GM13977 (cell line): ENCODE measurements around the gene SPOP.

Experiments
- DNase-seq: peaks from one replicate; pipeline ENCODE4 v3.0.0; 2012; ENCODE audit warnings: low spot score
- in situ Hi-C: fragments of 300-500 bp; cut with MboI; formaldehyde crosslinking; loops from one replicate; pipeline ENCODE4 v1.12.0; 2022; ENCODE audit warnings: low sequenced_read_pairs, low pct_unique_long_range_greater_than_20kb, mixed read lengths, inconsistent platforms; ENCODE audit not compliant: unreplicated experiment
- TF ChIP-seq, protein P1 (sequence below): IDR thresholded peaks from 2 replicates; pipeline ENCODE4 v1.5.1; 2012; ENCODE audit warnings: mild to moderate bottlenecking, control low read depth; ENCODE audit not compliant: insufficient read depth; ENCODE audit errors: extremely low read depth, missing control alignments

The SPOP gene

DNA sequence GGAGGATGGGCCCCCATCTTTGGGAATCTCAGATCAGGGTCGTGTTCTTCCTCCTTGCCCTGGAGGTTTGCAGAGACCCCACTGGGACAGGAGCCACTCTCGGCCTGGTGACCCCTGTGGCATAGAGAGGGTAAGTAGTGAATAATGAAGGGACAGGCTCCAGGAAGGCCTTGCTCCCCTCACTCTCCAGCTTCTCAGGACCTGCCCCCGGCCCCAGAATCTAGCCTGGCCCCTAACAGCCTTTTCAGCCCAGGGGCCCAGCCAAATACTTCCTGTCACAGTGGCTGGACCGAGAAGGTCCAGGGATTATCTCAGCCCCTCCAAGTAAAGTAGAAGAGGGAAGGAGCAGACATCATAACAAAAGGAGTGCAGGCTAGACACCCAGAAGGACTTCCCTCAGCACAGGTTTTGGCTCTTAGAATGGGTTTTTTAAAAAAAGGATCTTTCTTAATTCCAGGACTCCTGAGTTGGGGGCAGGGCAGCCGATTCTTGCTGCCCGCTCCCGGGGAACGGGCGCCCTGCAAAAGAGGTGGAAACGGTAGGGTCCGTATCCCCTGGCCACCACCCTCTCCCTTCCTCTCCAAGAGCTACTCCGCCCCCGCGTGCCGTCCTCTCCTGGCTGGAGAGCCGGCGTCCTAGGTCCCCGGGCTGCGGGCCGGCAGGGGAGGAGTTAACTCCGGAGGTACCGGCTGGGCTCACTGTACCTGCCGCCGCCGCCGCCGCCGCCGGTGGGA lies 102.8 kb downstream of the SPOP start:
- TF ChIP-seq, protein P1, sequence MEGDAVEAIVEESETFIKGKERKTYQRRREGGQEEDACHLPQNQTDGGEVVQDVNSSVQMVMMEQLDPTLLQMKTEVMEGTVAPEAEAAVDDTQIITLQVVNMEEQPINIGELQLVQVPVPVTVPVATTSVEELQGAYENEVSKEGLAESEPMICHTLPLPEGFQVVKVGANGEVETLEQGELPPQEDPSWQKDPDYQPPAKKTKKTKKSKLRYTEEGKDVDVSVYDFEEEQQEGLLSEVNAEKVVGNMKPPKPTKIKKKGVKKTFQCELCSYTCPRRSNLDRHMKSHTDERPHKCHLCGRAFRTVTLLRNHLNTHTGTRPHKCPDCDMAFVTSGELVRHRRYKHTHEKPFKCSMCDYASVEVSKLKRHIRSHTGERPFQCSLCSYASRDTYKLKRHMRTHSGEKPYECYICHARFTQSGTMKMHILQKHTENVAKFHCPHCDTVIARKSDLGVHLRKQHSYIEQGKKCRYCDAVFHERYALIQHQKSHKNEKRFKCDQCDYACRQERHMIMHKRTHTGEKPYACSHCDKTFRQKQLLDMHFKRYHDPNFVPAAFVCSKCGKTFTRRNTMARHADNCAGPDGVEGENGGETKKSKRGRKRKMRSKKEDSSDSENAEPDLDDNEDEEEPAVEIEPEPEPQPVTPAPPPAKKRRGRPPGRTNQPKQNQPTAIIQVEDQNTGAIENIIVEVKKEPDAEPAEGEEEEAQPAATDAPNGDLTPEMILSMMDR, result no peak
- in situ Hi-C loops, result loop anchor here (5.0 to 25.0 kb wide), 3 partner anchors 127 to 412 kb away; partner anchors contain the start of genes DLX3 and TAC4
- no peak for DNase-seq

DNA sequence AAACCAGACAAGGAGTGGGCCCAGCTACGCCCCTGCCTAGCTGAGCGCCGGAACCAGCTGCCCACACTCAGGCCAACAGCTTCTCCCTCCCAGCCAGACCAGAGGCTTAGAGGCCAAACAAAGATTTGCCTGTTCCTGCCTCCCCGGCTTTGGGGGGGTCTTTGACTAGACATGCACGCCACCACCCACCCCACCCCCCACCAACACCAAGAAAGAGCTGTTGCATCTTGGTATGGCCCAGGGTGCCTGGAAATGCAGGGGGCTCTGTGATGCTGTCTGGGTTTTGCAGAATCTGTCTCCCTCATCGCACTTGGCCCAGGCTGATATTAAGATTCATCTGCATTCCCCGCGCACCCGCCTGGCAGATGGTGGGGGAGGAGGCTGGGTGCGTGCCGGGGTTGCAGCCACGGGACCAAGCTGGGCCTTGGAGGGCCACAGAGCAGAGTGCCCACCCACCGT lies 103.5 kb downstream of the SPOP start:
- TF ChIP-seq, protein P1, result no peak
- in situ Hi-C loops, result loop anchor here (5.0 to 25.0 kb wide), 3 partner anchors 128 to 413 kb away; partner anchors contain the start of genes DLX3 and TAC4
- DNase-seq, result peak; percentile 11

DNA sequence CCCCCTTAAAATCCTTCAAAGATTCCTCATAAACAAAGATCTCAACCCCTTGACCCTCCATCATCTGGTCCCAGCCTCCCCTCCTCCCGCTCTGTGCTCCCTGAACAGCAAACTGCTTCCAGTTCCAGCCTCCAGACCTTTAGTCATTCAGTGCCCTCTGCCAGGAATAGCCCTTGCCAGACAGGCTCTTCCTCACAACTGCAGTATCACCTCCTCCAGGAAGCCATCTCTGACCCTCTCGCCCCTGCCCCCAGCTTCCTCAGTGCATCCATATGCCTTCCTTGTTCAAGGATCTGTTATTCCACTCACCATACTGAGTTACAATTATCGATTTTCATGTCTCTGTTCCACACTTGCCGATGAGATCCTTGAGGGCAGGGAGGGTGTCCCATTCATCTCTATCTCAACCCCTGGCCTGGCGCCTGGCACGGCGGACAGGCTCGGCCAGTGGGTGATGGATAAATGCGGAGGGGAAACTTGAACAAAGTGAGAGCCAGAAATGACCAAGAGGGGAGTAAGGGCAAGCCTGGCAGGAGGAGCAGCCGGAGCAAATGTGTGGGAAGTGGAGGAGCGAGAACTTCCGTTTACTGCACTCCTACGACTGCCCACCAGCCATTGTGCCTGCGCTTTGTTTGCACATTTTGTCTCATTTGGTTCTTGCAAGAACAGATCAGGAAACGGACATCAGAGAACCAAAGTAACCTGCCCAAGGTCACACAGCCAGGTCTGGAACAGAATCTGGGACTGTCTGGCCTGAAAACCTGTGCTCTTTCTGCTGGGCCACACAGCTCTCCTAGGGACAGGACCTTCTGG lies 104.2 kb downstream of the SPOP start:
- in situ Hi-C loops, result loop anchor here (5.0 to 25.0 kb wide), 3 partner anchors 129 to 414 kb away; partner anchors contain the start of genes DLX3 and TAC4
- TF ChIP-seq, protein P1, result no peak
- no peak for DNase-seq

DNA sequence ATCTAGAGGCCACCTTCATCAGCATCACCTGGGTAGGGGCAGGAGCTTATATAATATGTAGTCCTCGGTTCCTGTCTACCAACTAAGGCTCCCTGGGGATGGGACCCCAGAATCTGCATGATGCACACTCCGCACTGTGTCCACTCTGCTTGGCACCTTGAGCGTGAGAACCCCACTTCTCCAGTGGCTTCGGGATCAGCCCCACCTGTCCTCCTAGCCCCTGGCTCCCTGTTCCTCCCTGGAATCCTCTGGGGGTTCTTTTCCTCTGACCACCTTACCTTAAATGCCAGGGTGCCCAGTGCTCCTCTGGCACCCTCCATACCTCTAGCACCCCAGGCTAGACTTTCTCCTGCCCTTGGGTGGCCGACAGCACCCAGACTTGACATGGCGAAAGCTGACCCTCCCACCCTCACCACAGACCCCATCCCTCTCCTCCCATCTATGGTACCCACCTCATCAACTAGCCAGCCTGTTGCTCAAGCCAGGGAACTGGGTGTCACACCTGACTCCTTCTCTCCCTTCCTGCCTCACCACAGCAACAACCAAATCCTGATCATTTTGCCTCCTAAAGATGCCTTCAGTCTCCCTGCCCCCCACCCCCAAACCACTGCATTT lies 105.0 kb downstream of the SPOP start:
- in situ Hi-C loops, result loop anchor here (5.0 to 25.0 kb wide), 3 partner anchors 129 to 414 kb away; partner anchors contain the start of genes DLX3 and TAC4

DNA sequence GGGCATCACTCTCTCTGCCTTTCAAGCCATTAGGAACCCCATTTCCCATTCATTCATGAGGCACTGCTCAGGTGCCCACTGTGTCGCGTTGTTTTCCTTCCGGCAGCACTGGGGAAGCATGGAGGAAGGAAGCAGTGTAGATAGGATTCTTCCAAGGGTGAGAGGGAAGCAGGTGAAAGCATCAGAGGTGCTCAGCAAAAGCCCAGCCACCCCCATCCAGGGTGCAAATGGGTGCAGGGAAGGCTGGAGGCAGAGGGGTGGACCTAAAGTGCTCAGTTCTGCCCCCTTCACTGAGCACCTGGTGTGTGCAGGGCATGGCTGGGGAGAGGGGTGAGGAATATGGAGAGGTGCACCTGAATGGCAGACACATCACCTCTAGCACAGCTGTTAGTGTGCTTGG lies 105.7 kb downstream of the SPOP start:
- DNase-seq, result no peak
- in situ Hi-C loops, result loop anchor here (5.0 to 25.0 kb wide), 3 partner anchors 130 to 415 kb away; partner anchors contain the start of genes DLX3 and TAC4
- TF ChIP-seq, protein P1, result no peak

More for the DNA sequence above, 105.0 kb downstream of the SPOP start:
- DNase-seq, result no peak
- TF ChIP-seq, protein P1, result no peak

DNA sequence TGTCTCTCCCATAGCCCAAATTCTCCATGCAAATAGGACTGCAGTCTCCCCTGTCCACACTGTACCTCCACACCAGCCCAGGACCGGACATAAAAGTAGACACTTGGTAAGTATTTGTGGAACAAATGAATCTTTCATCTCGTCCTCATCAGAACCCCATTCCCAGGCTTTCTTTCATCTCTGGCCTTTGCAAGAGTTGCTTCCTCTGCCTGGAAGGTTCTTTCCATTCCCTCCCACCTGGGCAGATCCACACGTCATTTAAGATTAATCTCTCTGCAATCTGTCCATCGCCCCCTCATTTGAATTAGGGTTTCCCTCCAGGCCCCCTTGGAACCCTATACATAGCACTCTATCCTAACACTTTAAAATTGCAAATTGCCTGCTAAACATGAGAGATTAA lies 106.1 kb downstream of the SPOP start:
- in situ Hi-C loops, result loop anchor here (5.0 to 25.0 kb wide), 3 partner anchors 131 to 416 kb away; partner anchors contain the start of genes DLX3 and TAC4
- no peak for DNase-seq
- TF ChIP-seq, protein P1, result no peak
